HG02759 (cell line): ENCODE measurements around the gene IER3IP1.
"Not testable (repeated sequence)": the region's sequence is repeated elsewhere in the genome, so short reads cannot be mapped to it uniquely, and the experiment has no call there.

Source experiments
- ATAC-seq: cut with Tn5 transposase; IDR thresholded peaks from one replicate; pipeline ENCODE4 v1.9.1; 2021; ENCODE audit warnings: mild to moderate bottlenecking, moderate library complexity; ENCODE audit not compliant: unreplicated experiment

The IER3IP1 gene

GRCh38 chr18:47175898-47176575, at the start of gene IER3IP1:
IER3IP1 (minus strand) TSS chr18:47176364; CDS start chr18:47176277, 87 bp downstream.
- peak; percentile 92 for ATAC-seq

- ATAC-seq: no peak
Measured at GRCh38 chr18:47215554-47216138, 39.5 kb upstream of the IER3IP1 start.

- no peak for ATAC-seq
Measured at GRCh38 chr18:47209171-47209570, 33.0 kb upstream of the IER3IP1 start.

- no peak for ATAC-seq
Measured at GRCh38 chr18:47206945-47207637, 30.9 kb upstream of the IER3IP1 start.

- no peak for ATAC-seq
Measured at GRCh38 chr18:47204908-47205522, 28.9 kb upstream of the IER3IP1 start.

GRCh38 chr18:47203626-47204464, 27.7 kb upstream of the IER3IP1 start:
- ATAC-seq: no peak

- ATAC-seq: not testable (repeated sequence)
Measured at GRCh38 chr18:47195961-47196360, 19.8 kb upstream of the IER3IP1 start.

- ATAC-seq: no peak
Measured at GRCh38 chr18:47191961-47192360, 15.8 kb upstream of the IER3IP1 start.

GRCh38 chr18:47187721-47188120, 11.6 kb upstream of the IER3IP1 start:
- ATAC-seq: no peak

GRCh38 chr18:47184419-47185050, 8.4 kb upstream of the IER3IP1 start:
- no peak for ATAC-seq

- ATAC-seq: not testable (repeated sequence)
Measured at GRCh38 chr18:47182156-47182555, 6.0 kb upstream of the IER3IP1 start.

GRCh38 chr18:47180765-47181164, 4.6 kb upstream of the IER3IP1 start:
- no peak for ATAC-seq

- ATAC-seq: no peak
Measured at GRCh38 chr18:47179520-47179919, 3.4 kb upstream of the IER3IP1 start.

- ATAC-seq: peak; percentile 18
Measured at GRCh38 chr18:47175283-47175897, 774 bp downstream of the IER3IP1 start.

- ATAC-seq: no peak
Measured at GRCh38 chr18:47174545-47175116, 1.5 kb downstream of the IER3IP1 start.

- ATAC-seq: no peak
Measured at GRCh38 chr18:47172476-47172875, 3.7 kb downstream of the IER3IP1 start.

- no peak for ATAC-seq
Measured at GRCh38 chr18:47168913-47169312, 7.3 kb downstream of the IER3IP1 start.

GRCh38 chr18:47168509-47168908, 7.7 kb downstream of the IER3IP1 start:
- no peak for ATAC-seq

GRCh38 chr18:47166294-47166693, 9.9 kb downstream of the IER3IP1 start:
- no peak for ATAC-seq
